HepG2 (cell line): ENCODE data around the gene AGAP3. TPM values are rescaled to one million over a fixed set of nuclear protein-coding genes. Genes with fewer than 3 reads are reported as not detected.
A peak's percentile ranks its signal among the peaks of the same experiment; 100 is the strongest.

Source experiments
- HDAC6 ChIP-seq: fragments of 200-600 bp; sonication (generic); IDR thresholded peaks from 2 replicates; pipeline ENCODE4 v1.7.0; 2017; ENCODE audit warnings: mild to moderate bottlenecking, antibody characterized with exemption, low read length, low read depth
- NFYC ChIP-seq: IDR thresholded peaks from 2 replicates; pipeline ENCODE4 v1.6.1; 2016; ENCODE audit warnings: missing genetic modification reagents, missing compliant biosample characterization
- PHF20 ChIP-seq: sonication (generic); formaldehyde crosslinking; IDR thresholded peaks from 2 replicates; pipeline ENCODE4 v1.5.0; 2020; ENCODE audit warnings: mild to moderate bottlenecking, missing genetic modification reagents
- SOX13 ChIP-seq, 3 experiments: fragments of 450-650 bp in 1 of 3; sonication (generic) in 1 of 3; formaldehyde crosslinking in 1 of 3; IDR thresholded peaks in 2 of 3; conservative IDR thresholded peaks in 1 of 3; 2 replicates each; pipeline versions ENCODE4 v1.5.0 to v1.6.1; 2016 to 2020; ENCODE audit warnings: antibody characterized with exemption in 1 of 3, mild to moderate bottlenecking in 1 of 3, missing compliant biosample characterization in 1 of 3, missing genetic modification reagents in 1 of 3, moderate library complexity in 1 of 3
- SP140L ChIP-seq: sonication (generic); formaldehyde crosslinking; IDR thresholded peaks from 2 replicates; pipeline ENCODE4 v1.4.0; 2020; ENCODE audit warnings: missing genetic modification reagents, borderline replicate concordance
- TCF7L2 ChIP-seq: IDR thresholded peaks from 2 replicates; pipeline ENCODE4 v1.6.1; 2011; ENCODE audit warnings: mild to moderate bottlenecking, low read depth, low read length, moderate library complexity
- ZNF235 ChIP-seq: sonication (generic); formaldehyde crosslinking; IDR thresholded peaks from 2 replicates; pipeline ENCODE4 v1.8.1; 2023; ENCODE audit warnings: mild to moderate bottlenecking, missing genetic modification reagents, borderline replicate concordance
- ZNF335 ChIP-seq: sonication (generic); formaldehyde crosslinking; IDR thresholded peaks from 2 replicates; pipeline ENCODE4 v1.4.0; 2020; ENCODE audit warnings: missing genetic modification reagents
- ZNF747 ChIP-seq: sonication (generic); formaldehyde crosslinking; IDR thresholded peaks from 2 replicates; pipeline ENCODE4 v1.8.1; 2023; ENCODE audit warnings: missing genetic modification reagents, mild to moderate bottlenecking, borderline replicate concordance
- polyA plus RNA-seq, 8 experiments: library from polyadenylated mRNA; depleted of rRNA in 3 of 8; stranded (reverse) in 7 of 8; unstranded in 1 of 8; fragments of >200 nt; fragmentation: Illumina TruSeq in 4 of 8; extraction: Trizol in 4 of 8; gene quantifications; 2 replicates each; pipeline versions ENCODE4 v1.2.1 to v1.2.3, GENCODE V29; 2011 to 2016; ENCODE audit warnings: low read depth in 4 of 8, missing spikeins in 1 of 8, mixed read lengths in 1 of 8; ENCODE audit not compliant: insufficient read depth in 1 of 8
- total RNA-seq, 5 experiments: library from RNA; depleted of rRNA; stranded (reverse); fragments of >200 nt; fragmentation: Illumina TruSeq; extraction: Trizol; gene quantifications; 2 replicates each; pipeline ENCODE4 v1.2.3, GENCODE V29; 2016; ENCODE audit warnings: low read depth in 1 of 5
- TF ChIP-seq, protein P1 (sequence below): sonication (generic); formaldehyde crosslinking; IDR thresholded peaks from 2 replicates; pipeline ENCODE4 v1.4.0; 2020; ENCODE audit warnings: missing genetic modification reagents, borderline replicate concordance
- TF ChIP-seq, protein P2 (sequence below): sonication (generic); formaldehyde crosslinking; IDR thresholded peaks from 2 replicates; pipeline ENCODE4 v1.8.1; 2022; ENCODE audit warnings: low read depth, mild to moderate bottlenecking, missing genetic modification reagents
- TF ChIP-seq, protein P3 (sequence below), 2 experiments: sonication (generic) in 1 of 2; formaldehyde crosslinking in 1 of 2; IDR thresholded peaks; 2 replicates each; pipeline versions ENCODE4 v1.6.1 to v1.9.0; 2014 to 2022; ENCODE audit warnings: antibody characterized with exemption in 1 of 2, borderline replicate concordance in 1 of 2, inconsistent platforms in 1 of 2, low read depth in 1 of 2, missing genetic modification reagents in 1 of 2

The AGAP3 gene
- total and polyA plus RNA-seq, 2 of the 13 experiments (the other 11 are each of a cell fraction or from before 2014, with no cell fraction given) = 31.3 to 61.4 TPM

DNA sequence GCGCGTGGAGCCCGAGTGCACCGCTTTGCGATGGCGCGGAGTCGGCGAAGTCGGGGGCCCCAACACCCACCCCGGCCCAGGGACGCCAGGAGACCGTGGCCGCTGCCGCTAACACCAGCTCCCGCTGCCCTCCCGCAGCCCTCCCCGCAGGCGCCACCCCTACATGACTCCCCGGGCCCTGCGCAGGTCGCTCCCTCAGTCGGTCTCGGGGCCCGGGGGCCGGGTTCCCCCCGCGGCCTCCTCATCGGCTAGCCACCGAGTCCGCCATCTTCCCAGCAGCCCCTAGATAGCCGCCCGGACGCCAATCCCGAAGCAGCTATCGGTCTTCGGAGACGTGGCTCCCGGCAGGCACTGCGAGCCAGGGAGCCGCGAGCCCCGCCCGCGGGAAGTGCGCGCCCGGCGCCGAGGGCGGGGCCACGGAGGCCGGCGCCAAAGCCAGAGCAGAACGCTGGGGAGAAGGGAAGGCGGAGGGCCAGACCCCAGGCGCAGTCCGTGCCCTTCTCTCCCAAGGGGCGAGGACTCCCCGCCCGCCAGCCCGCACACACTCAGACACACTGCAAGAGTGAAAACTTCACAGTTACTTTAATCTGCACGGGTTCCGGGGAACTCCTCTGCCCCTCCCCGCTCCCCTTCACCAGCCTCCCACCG lies 5.6 kb upstream of the AGAP3 start, which contains the start of gene FASTK (continued):
- TF ChIP-seq, protein P1, sequence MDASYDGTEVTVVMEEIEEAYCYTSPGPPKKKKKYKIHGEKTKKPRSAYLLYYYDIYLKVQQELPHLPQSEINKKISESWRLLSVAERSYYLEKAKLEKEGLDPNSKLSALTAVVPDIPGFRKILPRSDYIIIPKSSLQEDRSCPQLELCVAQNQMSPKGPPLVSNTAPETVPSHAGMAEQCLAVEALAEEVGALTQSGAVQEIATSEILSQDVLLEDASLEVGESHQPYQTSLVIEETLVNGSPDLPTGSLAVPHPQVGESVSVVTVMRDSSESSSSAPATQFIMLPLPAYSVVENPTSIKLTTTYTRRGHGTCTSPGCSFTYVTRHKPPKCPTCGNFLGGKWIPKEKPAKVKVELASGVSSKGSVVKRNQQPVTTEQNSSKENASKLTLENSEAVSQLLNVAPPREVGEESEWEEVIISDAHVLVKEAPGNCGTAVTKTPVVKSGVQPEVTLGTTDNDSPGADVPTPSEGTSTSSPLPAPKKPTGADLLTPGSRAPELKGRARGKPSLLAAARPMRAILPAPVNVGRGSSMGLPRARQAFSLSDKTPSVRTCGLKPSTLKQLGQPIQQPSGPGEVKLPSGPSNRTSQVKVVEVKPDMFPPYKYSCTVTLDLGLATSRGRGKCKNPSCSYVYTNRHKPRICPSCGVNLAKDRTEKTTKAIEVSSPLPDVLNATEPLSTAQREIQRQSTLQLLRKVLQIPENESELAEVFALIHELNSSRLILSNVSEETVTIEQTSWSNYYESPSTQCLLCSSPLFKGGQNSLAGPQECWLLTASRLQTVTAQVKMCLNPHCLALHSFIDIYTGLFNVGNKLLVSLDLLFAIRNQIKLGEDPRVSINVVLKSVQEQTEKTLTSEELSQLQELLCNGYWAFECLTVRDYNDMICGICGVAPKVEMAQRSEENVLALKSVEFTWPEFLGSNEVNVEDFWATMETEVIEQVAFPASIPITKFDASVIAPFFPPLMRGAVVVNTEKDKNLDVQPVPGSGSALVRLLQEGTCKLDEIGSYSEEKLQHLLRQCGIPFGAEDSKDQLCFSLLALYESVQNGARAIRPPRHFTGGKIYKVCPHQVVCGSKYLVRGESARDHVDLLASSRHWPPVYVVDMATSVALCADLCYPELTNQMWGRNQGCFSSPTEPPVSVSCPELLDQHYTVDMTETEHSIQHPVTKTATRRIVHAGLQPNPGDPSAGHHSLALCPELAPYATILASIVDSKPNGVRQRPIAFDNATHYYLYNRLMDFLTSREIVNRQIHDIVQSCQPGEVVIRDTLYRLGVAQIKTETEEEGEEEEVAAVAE (CRISPR knock-in tag) = no peak; the same call in 1 of the 2 replicates
- no peak for TF ChIP-seq TCF7L2
- no peak for TF ChIP-seq ZNF235
- TF ChIP-seq HDAC6 = no peak
- TF ChIP-seq, protein P2, sequence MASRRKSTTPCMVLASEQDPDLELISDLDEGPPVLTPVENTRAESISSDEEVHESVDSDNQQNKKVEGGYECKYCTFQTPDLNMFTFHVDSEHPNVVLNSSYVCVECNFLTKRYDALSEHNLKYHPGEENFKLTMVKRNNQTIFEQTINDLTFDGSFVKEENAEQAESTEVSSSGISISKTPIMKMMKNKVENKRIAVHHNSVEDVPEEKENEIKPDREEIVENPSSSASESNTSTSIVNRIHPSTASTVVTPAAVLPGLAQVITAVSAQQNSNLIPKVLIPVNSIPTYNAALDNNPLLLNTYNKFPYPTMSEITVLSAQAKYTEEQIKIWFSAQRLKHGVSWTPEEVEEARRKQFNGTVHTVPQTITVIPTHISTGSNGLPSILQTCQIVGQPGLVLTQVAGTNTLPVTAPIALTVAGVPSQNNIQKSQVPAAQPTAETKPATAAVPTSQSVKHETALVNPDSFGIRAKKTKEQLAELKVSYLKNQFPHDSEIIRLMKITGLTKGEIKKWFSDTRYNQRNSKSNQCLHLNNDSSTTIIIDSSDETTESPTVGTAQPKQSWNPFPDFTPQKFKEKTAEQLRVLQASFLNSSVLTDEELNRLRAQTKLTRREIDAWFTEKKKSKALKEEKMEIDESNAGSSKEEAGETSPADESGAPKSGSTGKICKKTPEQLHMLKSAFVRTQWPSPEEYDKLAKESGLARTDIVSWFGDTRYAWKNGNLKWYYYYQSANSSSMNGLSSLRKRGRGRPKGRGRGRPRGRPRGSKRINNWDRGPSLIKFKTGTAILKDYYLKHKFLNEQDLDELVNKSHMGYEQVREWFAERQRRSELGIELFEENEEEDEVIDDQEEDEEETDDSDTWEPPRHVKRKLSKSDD (CRISPR knock-in tag) = 0 out of 2 replicates have a peak, but pooled peaks have one; percentile 59
- TF ChIP-seq PHF20 (CRISPR knock-in tag) = peak; percentile 68
- TF ChIP-seq ZNF335 (CRISPR knock-in tag) = no peak
- no peak for TF ChIP-seq SP140L (CRISPR knock-in tag)
- no peak for TF ChIP-seq SOX13 (IDR thresholded peaks at IDR 0.05)
- TF ChIP-seq SOX13 (CRISPR knock-in tag; conservative IDR thresholded peaks at IDR 0.05 in 1 of 2, IDR thresholded peaks at IDR 0.05 in 1 of 2) = no peak
- TF ChIP-seq ZNF747 (CRISPR knock-in tag) = 0 out of 2 replicates have a peak, but pooled peaks have one; percentile 22
- peak; percentile 66 for TF ChIP-seq NFYC (CRISPR knock-in tag)
- TF ChIP-seq, protein P3, sequence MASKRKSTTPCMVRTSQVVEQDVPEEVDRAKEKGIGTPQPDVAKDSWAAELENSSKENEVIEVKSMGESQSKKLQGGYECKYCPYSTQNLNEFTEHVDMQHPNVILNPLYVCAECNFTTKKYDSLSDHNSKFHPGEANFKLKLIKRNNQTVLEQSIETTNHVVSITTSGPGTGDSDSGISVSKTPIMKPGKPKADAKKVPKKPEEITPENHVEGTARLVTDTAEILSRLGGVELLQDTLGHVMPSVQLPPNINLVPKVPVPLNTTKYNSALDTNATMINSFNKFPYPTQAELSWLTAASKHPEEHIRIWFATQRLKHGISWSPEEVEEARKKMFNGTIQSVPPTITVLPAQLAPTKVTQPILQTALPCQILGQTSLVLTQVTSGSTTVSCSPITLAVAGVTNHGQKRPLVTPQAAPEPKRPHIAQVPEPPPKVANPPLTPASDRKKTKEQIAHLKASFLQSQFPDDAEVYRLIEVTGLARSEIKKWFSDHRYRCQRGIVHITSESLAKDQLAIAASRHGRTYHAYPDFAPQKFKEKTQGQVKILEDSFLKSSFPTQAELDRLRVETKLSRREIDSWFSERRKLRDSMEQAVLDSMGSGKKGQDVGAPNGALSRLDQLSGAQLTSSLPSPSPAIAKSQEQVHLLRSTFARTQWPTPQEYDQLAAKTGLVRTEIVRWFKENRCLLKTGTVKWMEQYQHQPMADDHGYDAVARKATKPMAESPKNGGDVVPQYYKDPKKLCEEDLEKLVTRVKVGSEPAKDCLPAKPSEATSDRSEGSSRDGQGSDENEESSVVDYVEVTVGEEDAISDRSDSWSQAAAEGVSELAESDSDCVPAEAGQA (IDR thresholded peaks at IDR 0.05; ENCODE audit: low read depth) = no peak; the same call in 1 of the 2 replicates
- TF ChIP-seq, protein P3 (CRISPR knock-in tag; IDR thresholded peaks at IDR 0.05; ENCODE audit: borderline replicate concordance) = no peak
